Measurements from ENCODE around the gene SLC35D3. TPM values are rescaled to one million over a fixed set of nuclear protein-coding genes. Genes with fewer than 3 reads are reported as not detected.
"Not testable (repeated sequence)": the region's sequence is repeated elsewhere in the genome, so short reads cannot be mapped to it uniquely, and the experiment has no call there.

The SLC35D3 gene
- total and polyA plus RNA-seq, 2 donors (not counting 1 experiment from before 2014, with no cell fraction given) = not detected

DNA sequence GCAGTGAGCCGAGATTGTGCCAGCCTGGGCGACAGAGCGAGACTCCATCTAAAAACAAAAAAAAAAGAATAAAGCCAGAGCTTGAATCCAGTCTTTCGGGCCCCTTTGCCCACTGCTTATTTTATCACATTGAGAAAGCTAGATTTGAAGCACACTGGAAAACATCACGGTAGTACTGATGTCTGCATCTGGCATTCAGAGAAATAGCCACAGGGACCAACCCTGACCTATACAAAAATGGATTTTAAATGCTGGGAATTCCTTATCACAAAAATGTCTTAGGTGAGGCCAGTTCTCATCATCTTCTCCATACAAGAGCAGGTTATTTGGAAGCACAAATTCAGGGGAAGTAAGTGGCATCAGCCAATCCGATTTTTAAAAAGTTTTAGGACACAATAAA, 49.5 kb downstream of the SLC35D3 start:
- H3K79me2 ChIP-seq (ENCODE audit: control insufficient read depth, insufficient read depth, low read length) = no peaks in the 10 kb centered on the region
- no peak for DNase-seq (ENCODE audit: low read depth in 2 of 2)
- H2AFZ ChIP-seq (ENCODE audit: low read length) = no peak overlapping the region
- no peak overlapping the region for H3K4me3 ChIP-seq (replicated peaks in 1 of 4; ENCODE audit: control extremely low read depth in 1 of 4, insufficient read depth in 1 of 4, low read depth in 3 of 4, low read length in 4 of 4)
- H3K9ac ChIP-seq (ENCODE audit: insufficient read depth, low read length) = no peak overlapping the region
- H3K4me2 ChIP-seq (ENCODE audit: extremely low read depth, insufficient read depth, low read length) = no peak overlapping the region
- H4K20me1 ChIP-seq (ENCODE audit: control insufficient read depth, extremely low read depth, insufficient read depth, low read length) = no peaks in the 10 kb centered on the region
- no peak for TF ChIP-seq EZH2 (IDR thresholded peaks at IDR 0.05; ENCODE audit: low read length, missing control alignments)
- TF ChIP-seq, protein P1, sequence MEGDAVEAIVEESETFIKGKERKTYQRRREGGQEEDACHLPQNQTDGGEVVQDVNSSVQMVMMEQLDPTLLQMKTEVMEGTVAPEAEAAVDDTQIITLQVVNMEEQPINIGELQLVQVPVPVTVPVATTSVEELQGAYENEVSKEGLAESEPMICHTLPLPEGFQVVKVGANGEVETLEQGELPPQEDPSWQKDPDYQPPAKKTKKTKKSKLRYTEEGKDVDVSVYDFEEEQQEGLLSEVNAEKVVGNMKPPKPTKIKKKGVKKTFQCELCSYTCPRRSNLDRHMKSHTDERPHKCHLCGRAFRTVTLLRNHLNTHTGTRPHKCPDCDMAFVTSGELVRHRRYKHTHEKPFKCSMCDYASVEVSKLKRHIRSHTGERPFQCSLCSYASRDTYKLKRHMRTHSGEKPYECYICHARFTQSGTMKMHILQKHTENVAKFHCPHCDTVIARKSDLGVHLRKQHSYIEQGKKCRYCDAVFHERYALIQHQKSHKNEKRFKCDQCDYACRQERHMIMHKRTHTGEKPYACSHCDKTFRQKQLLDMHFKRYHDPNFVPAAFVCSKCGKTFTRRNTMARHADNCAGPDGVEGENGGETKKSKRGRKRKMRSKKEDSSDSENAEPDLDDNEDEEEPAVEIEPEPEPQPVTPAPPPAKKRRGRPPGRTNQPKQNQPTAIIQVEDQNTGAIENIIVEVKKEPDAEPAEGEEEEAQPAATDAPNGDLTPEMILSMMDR (conservative IDR thresholded peaks at IDR 0.05 in 1 of 2, IDR thresholded peaks at IDR 0.05 in 1 of 2; ENCODE audit: low read depth in 1 of 2, low read length in 2 of 2) = no peak
- no peaks in the 10 kb centered on the region for H3K9me3 ChIP-seq (ENCODE audit: control insufficient read depth, insufficient read depth, low read depth, low read length)
- no peaks in the 10 kb centered on the region for H3K36me3 ChIP-seq (ENCODE audit: control insufficient read depth, insufficient read depth, low read length)
- no peak overlapping the region for H3K27ac ChIP-seq (ENCODE audit: insufficient read depth, low read length)
- H3K4me1 ChIP-seq (ENCODE audit: control insufficient read depth, extremely low read depth, insufficient read depth, low read length) = no peaks in the 10 kb centered on the region
- H3K27me3 ChIP-seq (ENCODE audit: control insufficient read depth, insufficient read depth, low read length) = no peaks in the 10 kb centered on the region

DNA sequence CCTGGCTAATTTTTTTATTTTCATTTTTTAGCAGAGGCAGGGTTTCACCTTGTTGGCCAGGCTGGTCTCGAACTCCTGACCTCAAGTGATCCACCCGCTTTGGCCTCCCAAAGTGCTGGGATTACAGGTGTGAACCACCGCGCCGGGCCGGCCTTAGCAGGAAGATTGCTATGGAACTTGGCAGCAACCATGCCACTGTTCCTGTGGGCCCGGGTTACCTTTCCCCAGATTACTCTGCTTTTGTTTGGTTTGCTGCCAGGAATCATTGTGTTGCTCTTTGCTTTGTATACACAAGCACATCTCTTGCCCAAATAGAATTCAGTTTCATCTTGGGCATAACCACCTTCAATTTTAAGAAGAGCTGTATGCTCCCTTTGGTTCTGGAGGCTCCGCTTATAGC, 51.7 kb downstream of the SLC35D3 start:
- H3K4me2 ChIP-seq (ENCODE audit: extremely low read depth, insufficient read depth, low read length); H3K9ac ChIP-seq (ENCODE audit: insufficient read depth, low read length); H4K20me1 ChIP-seq (ENCODE audit: control insufficient read depth, extremely low read depth, insufficient read depth, low read length); H2AFZ ChIP-seq (ENCODE audit: low read length); DNase-seq (ENCODE audit: low read depth in 2 of 2); H3K9me3 ChIP-seq (ENCODE audit: control insufficient read depth, insufficient read depth, low read depth, low read length); H3K79me2 ChIP-seq (ENCODE audit: control insufficient read depth, insufficient read depth, low read length); H3K27ac ChIP-seq (ENCODE audit: insufficient read depth, low read length); H3K36me3 ChIP-seq (ENCODE audit: control insufficient read depth, insufficient read depth, low read length); H3K4me1 ChIP-seq (ENCODE audit: control insufficient read depth, extremely low read depth, insufficient read depth, low read length); H3K27me3 ChIP-seq (ENCODE audit: control insufficient read depth, insufficient read depth, low read length); H3K4me3 ChIP-seq (replicated peaks in 1 of 4; ENCODE audit: control extremely low read depth in 1 of 4, insufficient read depth in 1 of 4, low read depth in 3 of 4, low read length in 4 of 4): not testable (repeated sequence)

Other genes starting within 250 kb of the SLC35D3 start
- gene MAP3K5, start 129.8 kb upstream of the SLC35D3 start, total RNA-seq = 45.2 and 62.6 TPM in 2 replicates
- 10.9 and 20.4 TPM in 2 replicates for gene MAP3K5, start 129.8 kb upstream of the SLC35D3 start, polyA plus RNA-seq
- 8.7 and 18.0 TPM in 2 replicates for gene PEX7, start 99.7 kb upstream of the SLC35D3 start, total RNA-seq
- gene PEX7, start 99.7 kb upstream of the SLC35D3 start, polyA plus RNA-seq = 9.3 and 10.2 TPM in 2 replicates
- 0.33 and 0.77 TPM in 2 replicates for gene IL20RA, start 122.7 kb downstream of the SLC35D3 start, total RNA-seq
- 0.10 and 0.43 TPM in 2 replicates for gene IL20RA, start 122.7 kb downstream of the SLC35D3 start, polyA plus RNA-seq

All from fibroblast of lung (primary cell).